SU-DHL-6 (cell line): Measurements from ENCODE around the gene KAZN.

Experiments used
- CTCF ChIP-seq: fragments of 200-600 bp; sonication (generic); IDR thresholded peaks from one replicate; pipeline ENCODE4 v1.5.1; 2017; ENCODE audit warnings: antibody characterized with exemption, mild to moderate bottlenecking, low read length, moderate library complexity; ENCODE audit not compliant: insufficient read depth, poor library complexity, severe bottlenecking
- EZH2phosphoT487 ChIP-seq: fragments of 200-600 bp; sonication (generic), shearing (Covaris generic); conservative IDR thresholded peaks from 2 replicates; pipeline ENCODE4 v1.6.1; 2018; ENCODE audit warnings: mild to moderate bottlenecking, antibody characterized with exemption, low read length, moderate library complexity, mixed read lengths

- TF ChIP-seq CTCF (no peak), EZH2phosphoT487 (no peak)
These were observed 54.4 kb downstream of the KAZN start for GRCh38 chr1:14652840-14653239.
